ENCODE measurements around the gene CDH4.

CDH4 gene

DNA sequence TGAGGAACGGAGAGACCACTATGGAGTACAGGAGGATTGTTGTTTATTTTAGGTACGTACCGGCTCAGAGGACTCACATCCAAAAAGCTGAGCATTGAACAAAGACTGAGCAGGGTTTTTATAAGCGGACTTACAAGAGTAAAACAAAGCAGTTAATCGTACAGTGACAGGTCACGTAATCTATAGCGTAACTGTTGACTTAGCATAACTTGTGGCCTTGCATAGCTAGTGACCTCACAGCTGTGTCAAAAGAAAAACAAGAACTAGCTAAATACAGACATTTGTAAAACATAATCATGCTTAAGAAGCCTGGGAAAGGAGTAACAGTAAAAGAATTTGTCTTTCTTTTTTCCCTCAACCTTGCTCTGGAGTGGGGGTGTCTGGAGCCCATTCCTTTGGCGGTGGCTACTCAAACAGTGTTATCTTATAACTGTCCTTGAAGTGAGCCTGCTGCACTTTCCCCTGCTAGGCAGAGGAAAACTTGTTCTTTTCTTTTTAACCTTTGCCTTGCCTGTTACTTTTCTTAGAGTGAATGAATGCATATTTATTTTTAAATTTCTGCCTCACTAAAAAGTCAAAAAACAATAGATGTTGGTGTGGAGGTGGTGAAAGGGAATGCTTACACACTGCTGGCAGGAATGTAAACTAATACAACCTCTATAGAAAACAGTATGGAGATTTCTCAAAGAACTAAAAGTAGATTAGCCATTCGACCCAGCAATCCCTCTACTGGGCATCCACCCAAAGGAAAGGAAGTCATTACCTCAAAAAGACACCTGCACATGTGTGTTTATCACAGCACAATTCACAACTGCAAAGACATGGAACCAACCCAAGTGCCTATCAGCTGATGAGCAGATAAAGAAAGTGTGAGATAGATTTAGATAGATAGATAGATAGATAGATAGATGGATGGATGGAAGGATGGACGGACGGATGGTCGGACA, 704.6 kb downstream of the CDH4 start:
- no peak for DNase-seq (ENCODE audit: low spot score)
- CTCF ChIA-PET = no interaction called here

DNA sequence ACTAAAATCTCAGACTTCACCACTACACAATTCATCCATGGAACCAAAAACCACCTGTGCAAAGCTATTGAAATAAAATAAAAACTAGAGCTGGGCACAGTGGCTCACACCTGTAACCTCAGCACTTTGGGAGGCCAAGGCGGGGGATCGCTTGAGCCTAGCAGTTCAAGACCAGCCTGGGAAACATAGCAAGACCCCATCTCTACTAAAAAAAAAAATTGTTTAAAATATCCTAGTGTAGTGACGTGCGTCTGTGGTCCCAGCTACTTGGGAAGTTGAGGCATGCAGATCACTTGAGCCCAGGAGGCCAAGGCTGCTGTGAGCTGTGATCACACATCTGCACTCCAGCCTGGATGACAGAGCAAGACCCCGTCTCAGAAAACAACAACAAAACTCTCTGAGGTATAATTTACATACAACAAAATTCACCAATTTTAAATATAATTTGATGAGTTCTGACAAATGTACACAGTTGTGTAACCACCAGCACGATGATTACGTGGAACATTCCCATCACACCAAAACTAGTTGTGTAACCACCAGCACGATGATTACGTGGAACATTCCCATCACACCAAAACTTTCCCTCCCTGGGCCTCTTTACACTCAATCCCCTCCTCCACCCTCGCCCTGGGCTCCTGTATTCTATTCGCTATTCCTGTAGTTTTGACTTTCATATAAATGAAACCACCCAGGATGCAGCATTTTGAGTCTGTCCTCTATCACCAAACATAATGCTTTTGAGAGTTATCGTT, 706.1 kb downstream of the CDH4 start:
- CTCF ChIA-PET = no interaction called here
- no peak for DNase-seq (ENCODE audit: low spot score)
- POLR2A ChIA-PET (ENCODE audit: low non-redundant PET) = no interaction called here
- H3K27ac ChIP-seq = no peak overlapping the region
- TF ChIP-seq, protein P1, sequence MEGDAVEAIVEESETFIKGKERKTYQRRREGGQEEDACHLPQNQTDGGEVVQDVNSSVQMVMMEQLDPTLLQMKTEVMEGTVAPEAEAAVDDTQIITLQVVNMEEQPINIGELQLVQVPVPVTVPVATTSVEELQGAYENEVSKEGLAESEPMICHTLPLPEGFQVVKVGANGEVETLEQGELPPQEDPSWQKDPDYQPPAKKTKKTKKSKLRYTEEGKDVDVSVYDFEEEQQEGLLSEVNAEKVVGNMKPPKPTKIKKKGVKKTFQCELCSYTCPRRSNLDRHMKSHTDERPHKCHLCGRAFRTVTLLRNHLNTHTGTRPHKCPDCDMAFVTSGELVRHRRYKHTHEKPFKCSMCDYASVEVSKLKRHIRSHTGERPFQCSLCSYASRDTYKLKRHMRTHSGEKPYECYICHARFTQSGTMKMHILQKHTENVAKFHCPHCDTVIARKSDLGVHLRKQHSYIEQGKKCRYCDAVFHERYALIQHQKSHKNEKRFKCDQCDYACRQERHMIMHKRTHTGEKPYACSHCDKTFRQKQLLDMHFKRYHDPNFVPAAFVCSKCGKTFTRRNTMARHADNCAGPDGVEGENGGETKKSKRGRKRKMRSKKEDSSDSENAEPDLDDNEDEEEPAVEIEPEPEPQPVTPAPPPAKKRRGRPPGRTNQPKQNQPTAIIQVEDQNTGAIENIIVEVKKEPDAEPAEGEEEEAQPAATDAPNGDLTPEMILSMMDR (conservative IDR thresholded peaks at IDR 0.05; ENCODE audit: low read depth) = no peak

More for the DNA sequence above, 704.6 kb downstream of the CDH4 start:
- TF ChIP-seq, protein P1 (conservative IDR thresholded peaks at IDR 0.05; ENCODE audit: low read depth) = no peak
- POLR2A ChIA-PET (ENCODE audit: low non-redundant PET) = no interaction called here
- no peak overlapping the region for H3K27ac ChIP-seq

DNA sequence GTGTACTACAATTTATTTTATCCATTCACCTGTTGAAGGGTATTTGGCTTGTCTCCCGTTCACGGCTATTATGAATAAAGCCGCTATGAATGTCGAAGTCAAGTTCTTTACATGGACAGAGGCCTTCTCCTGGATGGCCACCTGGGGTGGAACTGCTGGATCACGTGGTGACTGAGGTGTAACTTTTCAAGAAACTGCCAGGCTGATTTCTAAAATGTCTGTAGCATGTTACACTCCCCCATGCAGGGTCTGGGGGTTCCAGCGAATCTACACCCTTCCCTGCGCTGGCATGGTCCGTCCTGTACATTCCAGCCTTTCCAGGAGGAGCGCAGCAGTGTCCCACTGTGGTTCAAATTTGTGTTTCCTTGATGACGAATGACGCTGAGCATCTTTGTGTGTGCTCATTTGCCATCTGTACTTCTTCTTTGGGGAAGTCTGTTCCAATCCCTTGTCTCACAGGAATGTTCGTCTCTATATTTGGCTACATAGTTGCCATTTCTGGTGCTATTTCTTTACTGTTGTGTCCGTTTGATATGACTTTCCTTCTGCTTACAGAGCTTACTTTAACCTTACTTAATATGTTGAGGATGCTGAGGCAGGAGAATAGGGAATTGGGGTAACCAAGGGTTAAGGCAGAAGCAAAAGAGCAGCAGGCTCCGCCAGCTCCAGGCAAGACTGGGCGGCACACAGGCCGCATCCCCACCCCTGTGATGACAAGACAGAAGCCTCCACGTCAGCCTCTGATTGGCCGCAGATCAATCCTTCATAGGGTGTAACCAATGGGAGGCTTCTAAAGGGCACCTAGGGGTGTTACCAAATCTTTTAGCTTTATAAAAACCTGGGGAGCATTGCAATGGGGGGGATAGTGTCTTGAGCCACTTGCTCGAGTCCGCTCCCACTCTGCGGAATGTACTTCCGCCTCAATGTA, 707.0 kb downstream of the CDH4 start:
- H3K27ac ChIP-seq = no peak overlapping the region
- ChIA-PET POLR2A (ENCODE audit: low non-redundant PET) (no interaction called here), CTCF (no interaction called here)
- TF ChIP-seq, protein P1 (conservative IDR thresholded peaks at IDR 0.05; ENCODE audit: low read depth) = no peak
- DNase-seq (ENCODE audit: low spot score) = peak; percentile 80

DNA sequence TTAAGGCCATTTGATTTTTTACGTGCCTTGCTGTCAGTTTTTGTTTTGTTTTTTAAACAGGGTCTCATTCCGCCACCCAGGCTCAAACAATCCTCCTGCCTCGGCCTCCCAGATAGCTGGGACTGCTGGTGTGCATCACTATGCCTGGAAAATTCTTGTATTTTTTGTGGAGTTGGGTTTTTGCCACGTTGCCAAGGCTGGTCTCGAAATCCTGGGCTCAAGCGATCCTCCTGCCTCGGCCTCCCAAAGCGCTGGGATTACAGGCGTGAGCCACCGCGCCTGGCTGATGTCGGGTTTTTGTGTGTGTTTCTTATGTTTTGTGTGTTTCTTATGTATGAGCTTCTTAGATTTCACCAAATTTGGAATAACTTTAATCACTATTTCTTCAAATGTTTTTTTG, 708.8 kb downstream of the CDH4 start:
- POLR2A ChIA-PET (ENCODE audit: low non-redundant PET) = no interaction called here
- CTCF ChIA-PET = no interaction called here

DNA sequence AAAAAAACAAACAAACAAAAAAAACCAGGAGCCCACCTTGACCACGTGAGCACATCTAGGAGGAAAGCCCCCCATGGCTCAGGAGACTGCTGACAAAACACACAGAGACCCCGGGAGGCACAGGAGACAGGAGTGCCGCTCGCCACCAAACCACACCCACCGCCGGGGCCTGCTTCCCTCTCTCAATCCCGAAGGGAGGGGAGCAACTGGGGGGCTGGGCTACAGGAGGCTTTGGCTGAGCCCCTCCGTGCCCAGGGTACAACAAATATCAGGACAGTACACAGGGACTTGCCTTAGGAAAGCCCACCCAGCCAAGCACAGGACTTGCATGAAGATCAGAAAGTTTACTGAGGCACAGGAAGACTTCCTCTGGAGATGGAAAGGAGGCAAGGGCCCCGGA, 711.1 kb downstream of the CDH4 start:
- CTCF ChIA-PET = no interaction called here
- POLR2A ChIA-PET (ENCODE audit: low non-redundant PET) = no interaction called here

More for the DNA sequence above, 708.8 kb downstream of the CDH4 start:
- no peak for DNase-seq (ENCODE audit: low spot score)
- no peak overlapping the region for H3K27ac ChIP-seq
- TF ChIP-seq, protein P1 (conservative IDR thresholded peaks at IDR 0.05; ENCODE audit: low read depth) = no peak

More for the DNA sequence above, 711.1 kb downstream of the CDH4 start:
- no peak for DNase-seq (ENCODE audit: low spot score)
- no peak overlapping the region for H3K27ac ChIP-seq
- TF ChIP-seq, protein P1 (conservative IDR thresholded peaks at IDR 0.05; ENCODE audit: low read depth) = no peak
